NCI-H146 treated with DMSO at 0.1 percent for 48 hours (cell line): ENCODE results near the gene ZBTB45.
A peak's percentile ranks its signal among the peaks of the same experiment; 100 is the strongest.
"Not testable (repeated sequence)": the region's sequence is repeated elsewhere in the genome, so short reads cannot be mapped to it uniquely, and the experiment has no call there.

Experiments
- DNase-seq: peaks from one replicate; lab custom pipeline; 2025; ENCODE audit not compliant: unreplicated experiment; lab: John Stamatoyannopoulos, UW

ZBTB45 gene

GRCh38 chr19:58476498-58477015 lies 43.1 kb downstream of the ZBTB45 start:
- DNase-seq, result peak; percentile 37

- DNase-seq, result peak; percentile 95
Observed at GRCh38 chr19:58475714-58476497, 43.7 kb downstream of the ZBTB45 start, which contains the start of gene ZNF446. ZNF446 (plus strand) TSS chr19:58476352; CDS start chr19:58477219, 867 bp downstream.

- no peak for DNase-seq
Observed at GRCh38 chr19:58474997-58475713, 44.5 kb downstream of the ZBTB45 start.

GRCh38 chr19:58474291-58474996 lies 45.2 kb downstream of the ZBTB45 start:
- DNase-seq, result no peak

- no peak for DNase-seq
Observed at GRCh38 chr19:58473775-58474174, 45.8 kb downstream of the ZBTB45 start.

- DNase-seq, result no peak
Observed at GRCh38 chr19:58471736-58472135, 47.9 kb downstream of the ZBTB45 start.

- not testable (repeated sequence) for DNase-seq
Observed at GRCh38 chr19:58470837-58471543, 48.6 kb downstream of the ZBTB45 start.

- DNase-seq, result no peak
Observed at GRCh38 chr19:58469241-58470013, 50.2 kb downstream of the ZBTB45 start.

GRCh38 chr19:58468216-58468839 lies 51.3 kb downstream of the ZBTB45 start:
- DNase-seq, result peak; percentile 83

- peak; percentile 96 for DNase-seq
Observed at GRCh38 chr19:58466760-58467589, 52.6 kb downstream of the ZBTB45 start, which contains the start of gene ZNF324. ZNF324 (plus strand) TSS chr19:58467080; CDS start chr19:58469186, 2,106 bp downstream.

GRCh38 chr19:58466089-58466759 lies 53.4 kb downstream of the ZBTB45 start:
- no peak for DNase-seq
